ENCODE data around the gene RBM14. TPM values are rescaled to one million over a fixed set of nuclear protein-coding genes. Genes with fewer than 3 reads are reported as not detected.

RBM14 gene
- total RNA-seq, 4 donors from 2014 or later: 13.8 to 70.1 (median 47.0) TPM

- peak overlapping the region; percentile 82 to 89 (median 88) for H3K27ac ChIP-seq
- intact Hi-C loops (cut with DNase I; ENCODE audit: low total_unique reads) (no loop called here), in situ Hi-C loops (cut with MboI; ENCODE audit: low pct_ligation_motif_present in 1 of 4, low pct_unique_long_range_greater_than_20kb in 1 of 4, low sequenced_read_pairs in 3 of 4) (no loop called here)
- WGBS, 2 donors (ENCODE audit: low coverage in 1 of 2): 65% methylated on average over 7 of the region's 7 CpGs; no CpG with 5 or more reads in 1 of the 2 donors
- H3K27me3 ChIP-seq: no peaks in the 10 kb centered on the region
- H3K4me1 ChIP-seq: peaks cover 27 to 38% (median 29%) of the 10 kb centered on the region in 4 donors
- H3K4me3 ChIP-seq: peak overlapping the region; percentile 48 to 75 (median 62)
- no peak for TF ChIP-seq POLR2A (IDR thresholded peaks at IDR 0.05)
- no peak for TF ChIP-seq EP300 (IDR thresholded peaks at IDR 0.05; ENCODE audit: low read depth)
- TF ChIP-seq, protein P1, sequence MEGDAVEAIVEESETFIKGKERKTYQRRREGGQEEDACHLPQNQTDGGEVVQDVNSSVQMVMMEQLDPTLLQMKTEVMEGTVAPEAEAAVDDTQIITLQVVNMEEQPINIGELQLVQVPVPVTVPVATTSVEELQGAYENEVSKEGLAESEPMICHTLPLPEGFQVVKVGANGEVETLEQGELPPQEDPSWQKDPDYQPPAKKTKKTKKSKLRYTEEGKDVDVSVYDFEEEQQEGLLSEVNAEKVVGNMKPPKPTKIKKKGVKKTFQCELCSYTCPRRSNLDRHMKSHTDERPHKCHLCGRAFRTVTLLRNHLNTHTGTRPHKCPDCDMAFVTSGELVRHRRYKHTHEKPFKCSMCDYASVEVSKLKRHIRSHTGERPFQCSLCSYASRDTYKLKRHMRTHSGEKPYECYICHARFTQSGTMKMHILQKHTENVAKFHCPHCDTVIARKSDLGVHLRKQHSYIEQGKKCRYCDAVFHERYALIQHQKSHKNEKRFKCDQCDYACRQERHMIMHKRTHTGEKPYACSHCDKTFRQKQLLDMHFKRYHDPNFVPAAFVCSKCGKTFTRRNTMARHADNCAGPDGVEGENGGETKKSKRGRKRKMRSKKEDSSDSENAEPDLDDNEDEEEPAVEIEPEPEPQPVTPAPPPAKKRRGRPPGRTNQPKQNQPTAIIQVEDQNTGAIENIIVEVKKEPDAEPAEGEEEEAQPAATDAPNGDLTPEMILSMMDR (IDR thresholded peaks at IDR 0.05): no peak
- no peak for DNase-seq
- no peaks in the 10 kb centered on the region for H3K9me3 ChIP-seq
- no peaks in the 10 kb centered on the region for H3K36me3 ChIP-seq
These were observed 22.8 kb upstream of the RBM14 start for GRCh38 chr11:66593650-66594049.

- intact Hi-C loops (cut with DNase I; ENCODE audit: low total_unique reads) (no loop called here), in situ Hi-C loops (cut with MboI; ENCODE audit: low pct_ligation_motif_present in 1 of 4, low pct_unique_long_range_greater_than_20kb in 1 of 4, low sequenced_read_pairs in 3 of 4) (no loop called here)
- Histone ChIP-seq H3K4me3 (no peak overlapping the region), H3K27me3 (no peaks in the 10 kb centered on the region), H3K27ac (peak overlapping the region; percentile 56 to 89 (median 66)), H3K36me3 (no peaks in the 10 kb centered on the region), H3K4me1 (peaks cover 27 to 38% (median 29%) of the 10 kb centered on the region in 4 donors), H3K9me3 (no peaks in the 10 kb centered on the region)
- TF ChIP-seq, protein P1 (IDR thresholded peaks at IDR 0.05): no peak
- TF ChIP-seq POLR2AphosphoS5 (IDR thresholded peaks at IDR 0.05) (no peak), EP300 (IDR thresholded peaks at IDR 0.05; ENCODE audit: low read depth) (no peak), POLR2A (IDR thresholded peaks at IDR 0.05) (no peak)
- 42 to 44% methylated on average over 3 to 5 of the region's 5 CpGs for WGBS, 2 donors (ENCODE audit: low coverage in 1 of 2)
- DNase-seq: peak; percentile 42
These were observed 21.1 kb upstream of the RBM14 start for GRCh38 chr11:66595245-66595904.

- Histone ChIP-seq H3K9me3 (no peaks in the 10 kb centered on the region), H3K36me3 (no peaks in the 10 kb centered on the region), H3K27me3 (no peaks in the 10 kb centered on the region), H3K4me1 (peaks cover 14 to 22% (median 17%) of the 10 kb centered on the region in 4 donors), H3K27ac (no peak overlapping the region), H3K4me3 (no peak overlapping the region)
- intact Hi-C loops (cut with DNase I; ENCODE audit: low total_unique reads): no loop called here
- TF ChIP-seq, protein P1 (IDR thresholded peaks at IDR 0.05): no peak
- TF ChIP-seq EP300 (IDR thresholded peaks at IDR 0.05; ENCODE audit: low read depth) (no peak), POLR2AphosphoS5 (IDR thresholded peaks at IDR 0.05) (no peak), POLR2A (IDR thresholded peaks at IDR 0.05) (no peak)
- in situ Hi-C loops (cut with MboI; ENCODE audit: low pct_ligation_motif_present in 1 of 4, low pct_unique_long_range_greater_than_20kb in 1 of 4, low sequenced_read_pairs in 3 of 4): no loop called here
- no peak for DNase-seq
- WGBS, 2 donors (ENCODE audit: low coverage in 1 of 2): 98% methylated on average over 6 of the region's 6 CpGs; no CpG with 5 or more reads in 1 of the 2 donors
These were observed 17.4 kb upstream of the RBM14 start for GRCh38 chr11:66598993-66599392.

GRCh38 chr11:66600219-66600618 lies 16.2 kb upstream of the RBM14 start:
- no peak for TF ChIP-seq POLR2A (IDR thresholded peaks at IDR 0.05)
- TF ChIP-seq, protein P1 (IDR thresholded peaks at IDR 0.05): no peak
- Histone ChIP-seq H3K4me1 (peaks cover 3 to 10% (median 7%) of the 10 kb centered on the region in 4 donors), H3K9me3 (no peaks in the 10 kb centered on the region), H3K4me3 (no peak overlapping the region), H3K36me3 (no peaks in the 10 kb centered on the region), H3K27ac (no peak overlapping the region), H3K27me3 (no peaks in the 10 kb centered on the region)
- intact Hi-C loops (cut with DNase I; ENCODE audit: low total_unique reads): no loop called here
- in situ Hi-C loops (cut with MboI; ENCODE audit: low pct_ligation_motif_present in 1 of 4, low pct_unique_long_range_greater_than_20kb in 1 of 4, low sequenced_read_pairs in 3 of 4): no loop called here
- WGBS, 2 donors (ENCODE audit: low coverage in 1 of 2): 83% methylated on average over 2 of the region's 2 CpGs; no CpG with 5 or more reads in 1 of the 2 donors
- DNase-seq: no peak

Measured in transverse colon (tissue), 4 donors.